DND-41 (cell line): ENCODE results near the gene RPL35A.

Source experiments
- ATAC-seq: fragments of 200-7000 bp; cut with Tn5 transposase; 3 replicates; pipeline ENCODE4 v1.9.1; 2021; ENCODE audit warnings: low read depth; ENCODE audit not compliant: insufficient read depth
- DNase-seq: peaks from one replicate; pipeline ENCODE4 v3.0.0-alpha.2; 2020
- H2AFZ ChIP-seq: 2 replicates; pipeline ENCODE4 v1.6.0; 2012; ENCODE audit warnings: low read depth, low read length
- H3K27ac ChIP-seq: 2 replicates; pipeline ENCODE4 v1.5.1; 2012; ENCODE audit warnings: low read length, inconsistent platforms
- H3K27me3 ChIP-seq: fragments of 200-600 bp; sonication (generic); 2 replicates; pipeline ENCODE4 v1.6.0; 2012; ENCODE audit warnings: low read length, mild to moderate bottlenecking, inconsistent platforms; ENCODE audit not compliant: insufficient read depth, poor library complexity
- H3K36me3 ChIP-seq: 2 replicates; pipeline ENCODE4 v1.5.1; 2012; ENCODE audit warnings: low read length, inconsistent platforms; ENCODE audit not compliant: insufficient read depth
- H3K4me1 ChIP-seq: 2 replicates; pipeline ENCODE4 v1.5.1; 2012; ENCODE audit warnings: mild to moderate bottlenecking, low read length; ENCODE audit not compliant: insufficient read depth
- H3K4me2 ChIP-seq: 2 replicates; pipeline ENCODE4 v1.6.0; 2012; ENCODE audit warnings: mild to moderate bottlenecking, moderate library complexity, low read length, inconsistent platforms; ENCODE audit not compliant: insufficient read depth
- H3K4me3 ChIP-seq, 2 experiments: fragments of 200-600 bp in 1 of 2; shearing (Covaris generic) in 1 of 2; 2 replicates each; pipeline ENCODE4 v1.5.1; 2012 to 2016; ENCODE audit warnings: inconsistent platforms in 2 of 2, low read length in 2 of 2, mild to moderate bottlenecking in 2 of 2, low read depth in 1 of 2, moderate library complexity in 1 of 2
- H3K79me2 ChIP-seq: 2 replicates; pipeline ENCODE4 v1.6.0; 2012; ENCODE audit warnings: low read length, inconsistent platforms; ENCODE audit not compliant: insufficient read depth
- H3K9ac ChIP-seq: 2 replicates; pipeline ENCODE4 v1.6.0; 2012; ENCODE audit warnings: low read depth, mild to moderate bottlenecking, inconsistent platforms, low read length, moderate library complexity
- H3K9me3 ChIP-seq: 2 replicates; pipeline ENCODE4 v1.5.1; 2012; ENCODE audit warnings: low read length, moderate library complexity, mild to moderate bottlenecking, inconsistent platforms; ENCODE audit not compliant: insufficient read depth, severe bottlenecking
- H4K20me1 ChIP-seq: 2 replicates; pipeline ENCODE4 v1.6.0; 2012; ENCODE audit warnings: low read length; ENCODE audit not compliant: insufficient read depth
- CTCF ChIP-seq: IDR thresholded peaks from 2 replicates; pipeline ENCODE4 v1.5.1; 2012; ENCODE audit warnings: borderline replicate concordance, low read length, moderate library complexity, mild to moderate bottlenecking; ENCODE audit not compliant: poor library complexity, severe bottlenecking; ENCODE audit errors: extremely low read depth
- EZH2 ChIP-seq: IDR thresholded peaks from 3 replicates; pipeline ENCODE4 v1.6.1; 2012; ENCODE audit warnings: borderline replicate concordance, low read depth, mild to moderate bottlenecking, moderate library complexity, low read length, inconsistent platforms; ENCODE audit not compliant: severe bottlenecking

The RPL35A gene

GRCh38 chr3:197949778-197950676, at the start of gene RPL35A:
TSS of gene RPL35A (plus strand) at chr3:197950190. CDS start at chr3:197950968, 778 bp downstream.
- H3K4me1 ChIP-seq: peaks cover 47% of the 10 kb centered on the region
- peak; percentile 90 for ATAC-seq

GRCh38 chr3:197901626-197902025, 48.4 kb upstream of the RPL35A start:
- Histone ChIP-seq H3K9me3 (no peaks in the 10 kb centered on the region), H3K27me3 (no peaks in the 10 kb centered on the region), H2AFZ (no peak overlapping the region), H3K79me2 (no peaks in the 10 kb centered on the region), H3K36me3 (no peaks in the 10 kb centered on the region), H3K9ac (no peak overlapping the region), H3K4me2 (no peak overlapping the region), H4K20me1 (no peaks in the 10 kb centered on the region), H3K4me3 (no peak overlapping the region), H3K27ac (no peak overlapping the region), H3K4me1 (no peaks in the 10 kb centered on the region)
- TF ChIP-seq CTCF (no peak), EZH2 (no peak)
- DNase-seq: no peak
- no peak for ATAC-seq

More at GRCh38 chr3:197949778-197950676, at the start of gene RPL35A:
- H3K36me3 ChIP-seq: peaks cover 49% of the 10 kb centered on the region
- H3K4me2 ChIP-seq: peak within 1 kb of the TSS; percentile 82
- H3K9ac ChIP-seq: peak within 1 kb of the TSS; percentile 80
- peak within 1 kb of the TSS; percentile 87 for H2AFZ ChIP-seq
- peak; percentile 87 for DNase-seq
- no peaks in the 10 kb centered on the region for H3K9me3 ChIP-seq
- H4K20me1 ChIP-seq: peaks cover 36% of the 10 kb centered on the region
- peak within 1 kb of the TSS; percentile 91 for H3K4me3 ChIP-seq
- no peaks in the 10 kb centered on the region for H3K27me3 ChIP-seq
- H3K79me2 ChIP-seq: peaks cover 41% of the 10 kb centered on the region
- peak within 1 kb of the TSS; percentile 93 for H3K27ac ChIP-seq
- TF ChIP-seq CTCF (no peak), EZH2 (no peak)

- H3K9me3 ChIP-seq: no peaks in the 10 kb centered on the region
- H4K20me1 ChIP-seq: no peaks in the 10 kb centered on the region
- no peak overlapping the region for H3K4me2 ChIP-seq
- H3K4me1 ChIP-seq: no peaks in the 10 kb centered on the region
- H3K27ac ChIP-seq: no peak overlapping the region
- no peaks in the 10 kb centered on the region for H3K79me2 ChIP-seq
- no peaks in the 10 kb centered on the region for H3K36me3 ChIP-seq
- ATAC-seq: peak; percentile 61; the same call in 1 of the 3 replicates
- no peak for TF ChIP-seq EZH2
- peak; percentile 79 for TF ChIP-seq CTCF
- DNase-seq: peak; percentile 57
- no peak overlapping the region for H2AFZ ChIP-seq
- no peak overlapping the region for H3K9ac ChIP-seq
- no peak overlapping the region for H3K4me3 ChIP-seq
- H3K27me3 ChIP-seq: no peaks in the 10 kb centered on the region
Measured at GRCh38 chr3:197906023-197906849, 43.8 kb upstream of the RPL35A start.
